Neural cell (in vitro differentiated cells): ENCODE measurements around the gene EXD3.

ENCODE experiments used
- CTCF ChIP-seq: fragments of 450-650 bp; IDR thresholded peaks from 2 replicates; pipeline ENCODE4 v1.5.1; 2014; ENCODE audit warnings: antibody characterized with exemption, mild to moderate bottlenecking, moderate library complexity; ENCODE audit not compliant: poor library complexity, severe bottlenecking
- EP300 ChIP-seq: fragments of 450-650 bp; conservative IDR thresholded peaks from 2 replicates; pipeline ENCODE4 v1.6.1; 2014; ENCODE audit warnings: antibody characterized with exemption, mild to moderate bottlenecking, moderate library complexity; ENCODE audit not compliant: poor library complexity, severe bottlenecking
- EZH2 ChIP-seq: fragments of 200-600, 300-800 bp; shearing (Covaris generic), sonication (generic); IDR thresholded peaks from 2 replicates; pipeline ENCODE4 v1.6.1; 2014; ENCODE audit warnings: antibody characterized with exemption, low read length, borderline replicate concordance, mild to moderate bottlenecking; ENCODE audit not compliant: insufficient read depth, poor library complexity, severe bottlenecking
- POLR2AphosphoS5 ChIP-seq: IDR thresholded peaks from 2 replicates; pipeline ENCODE4 v1.6.1; 2012
- RAD21 ChIP-seq: fragments of 450-650 bp; conservative IDR thresholded peaks from 2 replicates; pipeline ENCODE4 v1.6.1; 2014; ENCODE audit warnings: antibody characterized with exemption, mild to moderate bottlenecking, moderate library complexity
- TAF1 ChIP-seq: IDR thresholded peaks from 2 replicates; pipeline ENCODE4 v1.6.1; 2012; ENCODE audit warnings: low read depth

DNA sequence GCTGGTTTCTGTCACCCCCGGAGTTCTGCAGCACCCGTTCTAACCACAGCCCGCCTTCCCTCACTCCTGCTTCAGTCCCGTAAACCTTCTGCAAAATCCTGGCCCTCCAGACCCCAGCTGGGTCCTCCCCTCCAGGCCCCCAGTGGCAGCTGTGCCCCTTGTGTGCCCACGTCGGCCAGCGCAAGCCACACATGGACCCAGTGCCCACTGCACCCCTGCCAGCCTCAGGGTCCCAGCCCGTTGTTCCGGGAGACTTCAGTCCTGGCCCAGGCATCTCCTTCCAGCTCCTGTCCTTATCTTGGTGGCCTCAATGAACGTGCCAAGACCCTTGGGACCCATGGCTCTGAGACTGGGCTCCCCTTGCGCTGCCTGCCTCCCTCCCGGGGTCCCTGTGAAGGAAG lies 43.2 kb downstream of the EXD3 start:
- TF ChIP-seq CTCF (no peak), EP300 (no peak), TAF1 (no peak), RAD21 (no peak), EZH2 (no peak), POLR2AphosphoS5 (no peak)
